AG08395 (cell line): ENCODE measurements around the gene LRP10.

ENCODE experiments used
- DNase-seq: peaks from one replicate; pipeline ENCODE4 v3.0.0; 2012; ENCODE audit warnings: mixed read lengths, low spot score

Gene LRP10

GRCh38 chr14:22865424-22866405, 5.8 kb upstream of the LRP10 start:
- no peak for DNase-seq

GRCh38 chr14:22866874-22867273, 4.7 kb upstream of the LRP10 start:
- DNase-seq, result no peak

GRCh38 chr14:22870811-22871223, 723 bp upstream of the LRP10 start:
- DNase-seq, result no peak

GRCh38 chr14:22872033-22872832, 693 bp downstream of the LRP10 start:
- peak; percentile 83 for DNase-seq

- no peak for DNase-seq
Measured at GRCh38 chr14:22872833-22873520, 1.4 kb downstream of the LRP10 start.

- DNase-seq, result no peak
Measured at GRCh38 chr14:22875003-22875747, 3.6 kb downstream of the LRP10 start.

GRCh38 chr14:22875748-22876319, 4.3 kb downstream of the LRP10 start:
- DNase-seq, result no peak

- DNase-seq, result no peak
Measured at GRCh38 chr14:22877000-22877501, 5.5 kb downstream of the LRP10 start.

- no peak for DNase-seq
Measured at GRCh38 chr14:22878271-22879246, 7.0 kb downstream of the LRP10 start.

GRCh38 chr14:22882064-22882463, 10.5 kb downstream of the LRP10 start:
- DNase-seq, result no peak

GRCh38 chr14:22882529-22883172, 11.1 kb downstream of the LRP10 start:
- DNase-seq, result peak; percentile 59

- DNase-seq, result no peak
Measured at GRCh38 chr14:22883173-22883976, 11.8 kb downstream of the LRP10 start, which contains the start of gene REM2. Gene REM2 (plus strand): TSS chr14:22883222. CDS start chr14:22883288, 66 bp downstream.

- DNase-seq, result no peak
Measured at GRCh38 chr14:22884076-22884737, 12.7 kb downstream of the LRP10 start.

GRCh38 chr14:22884738-22885523, 13.4 kb downstream of the LRP10 start:
- no peak for DNase-seq

- no peak for DNase-seq
Measured at GRCh38 chr14:22885975-22886374, 14.4 kb downstream of the LRP10 start.

GRCh38 chr14:22886500-22887259, 15.1 kb downstream of the LRP10 start:
- DNase-seq, result peak; percentile 79
